ENCODE measurements around the gene PALLD.

DNA sequence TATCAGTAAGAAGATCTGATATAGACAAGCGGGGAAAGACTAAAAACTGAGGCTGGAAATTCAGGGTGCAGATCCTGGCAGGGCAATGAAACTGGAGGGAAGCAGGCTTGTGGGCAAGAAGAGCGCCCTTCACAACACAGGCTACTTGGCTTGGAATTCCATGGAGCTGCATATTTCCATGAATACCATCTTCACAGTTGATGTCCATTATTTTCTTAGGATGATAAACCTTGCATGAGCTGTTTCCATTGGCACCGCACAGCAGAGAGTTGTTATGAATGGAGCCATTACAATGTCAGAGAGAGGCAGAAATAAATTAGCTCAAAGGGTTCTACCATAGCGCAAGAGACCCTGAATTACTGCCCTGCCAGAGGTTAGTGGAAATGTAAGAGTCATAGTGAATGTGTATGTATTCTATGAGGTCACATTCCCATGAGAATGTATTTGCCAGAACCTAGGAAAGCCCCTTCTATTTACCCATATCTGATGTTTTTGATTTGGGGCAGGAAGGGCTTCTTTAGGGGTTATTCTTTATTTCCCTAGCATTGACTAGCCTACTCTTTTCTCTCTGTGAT, 215.6 kb downstream of the PALLD start:
- TF ChIP-seq, protein P1, sequence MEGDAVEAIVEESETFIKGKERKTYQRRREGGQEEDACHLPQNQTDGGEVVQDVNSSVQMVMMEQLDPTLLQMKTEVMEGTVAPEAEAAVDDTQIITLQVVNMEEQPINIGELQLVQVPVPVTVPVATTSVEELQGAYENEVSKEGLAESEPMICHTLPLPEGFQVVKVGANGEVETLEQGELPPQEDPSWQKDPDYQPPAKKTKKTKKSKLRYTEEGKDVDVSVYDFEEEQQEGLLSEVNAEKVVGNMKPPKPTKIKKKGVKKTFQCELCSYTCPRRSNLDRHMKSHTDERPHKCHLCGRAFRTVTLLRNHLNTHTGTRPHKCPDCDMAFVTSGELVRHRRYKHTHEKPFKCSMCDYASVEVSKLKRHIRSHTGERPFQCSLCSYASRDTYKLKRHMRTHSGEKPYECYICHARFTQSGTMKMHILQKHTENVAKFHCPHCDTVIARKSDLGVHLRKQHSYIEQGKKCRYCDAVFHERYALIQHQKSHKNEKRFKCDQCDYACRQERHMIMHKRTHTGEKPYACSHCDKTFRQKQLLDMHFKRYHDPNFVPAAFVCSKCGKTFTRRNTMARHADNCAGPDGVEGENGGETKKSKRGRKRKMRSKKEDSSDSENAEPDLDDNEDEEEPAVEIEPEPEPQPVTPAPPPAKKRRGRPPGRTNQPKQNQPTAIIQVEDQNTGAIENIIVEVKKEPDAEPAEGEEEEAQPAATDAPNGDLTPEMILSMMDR (IDR thresholded peaks at IDR 0.05), result no peak
- no peak for TF ChIP-seq EZH2 (IDR thresholded peaks at IDR 0.05)
